Lung (tissue), 12 donors: ENCODE measurements around the gene FDXACB1. TPM values are rescaled to one million over a fixed set of nuclear protein-coding genes. Genes with fewer than 3 reads are reported as not detected.

Experiments used
- ATAC-seq: fragments of 200-7000 bp; cut with Tn5 transposase; one replicate; pipeline ENCODE4 v1.9.1; 2020; ENCODE audit warnings: moderate number of reproducible peaks; ENCODE audit not compliant: insufficient read depth, low FRiP score
- DNase-seq, 3 donors: peaks; one replicate each; pipeline ENCODE4 v3.0.0-alpha.2; 2013 to 2017
- H3K27ac ChIP-seq, 2 donors: one replicate each; pipeline ENCODE4 v1.5.1; 2013; ENCODE audit warnings: mild to moderate bottlenecking in 2 of 2, moderate library complexity in 2 of 2, control low read depth in 1 of 2, inconsistent platforms in 1 of 2, low read depth in 1 of 2, low read length in 1 of 2
- H3K27me3 ChIP-seq, 3 donors: one replicate each; pipeline ENCODE4 v1.5.1; 2013; ENCODE audit warnings: low read length in 2 of 3; ENCODE audit not compliant: control insufficient read depth in 3 of 3, insufficient read depth in 3 of 3
- H3K36me3 ChIP-seq, 4 donors: one replicate each; pipeline ENCODE4 v1.5.1; 2013; ENCODE audit warnings: low read length in 4 of 4, mild to moderate bottlenecking in 1 of 4, moderate library complexity in 1 of 4; ENCODE audit not compliant: control insufficient read depth in 4 of 4, insufficient read depth in 4 of 4
- H3K4me1 ChIP-seq, 5 donors: one replicate each; pipeline ENCODE4 v1.5.1; 2013; ENCODE audit warnings: low read length in 5 of 5, mild to moderate bottlenecking in 2 of 5, moderate library complexity in 1 of 5; ENCODE audit not compliant: control insufficient read depth in 5 of 5, insufficient read depth in 5 of 5
- H3K4me3 ChIP-seq: one replicate; pipeline ENCODE4 v1.5.1; 2013; ENCODE audit warnings: mild to moderate bottlenecking, control low read depth, moderate library complexity
- H3K9ac ChIP-seq, 2 donors: one replicate each; pipeline ENCODE4 v1.5.1; 2013; ENCODE audit warnings: low read length in 2 of 2, control low read depth in 1 of 2; ENCODE audit not compliant: insufficient read depth in 1 of 2
- H3K9me3 ChIP-seq, 4 donors: one replicate each; pipeline ENCODE4 v1.5.1; 2013; ENCODE audit warnings: low read length in 3 of 4, mild to moderate bottlenecking in 1 of 4, moderate library complexity in 1 of 4; ENCODE audit not compliant: control insufficient read depth in 4 of 4, insufficient read depth in 3 of 4
- WGBS, 2 donors: extraction: QIAGEN DNeasy Blood & Tissue Kit; methylation state at CpG; one replicate each; pipeline ENCODE4 v1.1.7; 2013; 5-methylcytosine and 5-hydroxymethylcytosine counted together
- polyA plus RNA-seq, 2 donors: library from polyadenylated mRNA; stranded (reverse); fragments of 200-250 nt; gene quantifications; one replicate each; pipeline ENCODE4 v1.2.1, GENCODE V29; 2013
- total RNA-seq, 2 donors: library from RNA; depleted of rRNA in 1 of 2; stranded (reverse); fragments of >200 nt in 1 of 2; gene quantifications; one replicate each; pipeline ENCODE4 v1.2.1, GENCODE V29; 2014 to 2021
- TF ChIP-seq, protein P1 (sequence below): IDR thresholded peaks from 2 replicates; pipeline ENCODE4 v1.5.1; 2012; ENCODE audit warnings: mild to moderate bottlenecking; ENCODE audit errors: control extremely low read depth, extremely low read depth
- donor health status: control.
- donor health status: control.
- donor health status: Bipolar disorder and iron deficiency.
- donor health status: healthy.
- donor health status: DM: yes; HTN: yes; CAD: no.

FDXACB1 gene
- total and polyA plus RNA-seq, 4 donors: 2.2 to 2.7 (median 2.4) TPM

DNA sequence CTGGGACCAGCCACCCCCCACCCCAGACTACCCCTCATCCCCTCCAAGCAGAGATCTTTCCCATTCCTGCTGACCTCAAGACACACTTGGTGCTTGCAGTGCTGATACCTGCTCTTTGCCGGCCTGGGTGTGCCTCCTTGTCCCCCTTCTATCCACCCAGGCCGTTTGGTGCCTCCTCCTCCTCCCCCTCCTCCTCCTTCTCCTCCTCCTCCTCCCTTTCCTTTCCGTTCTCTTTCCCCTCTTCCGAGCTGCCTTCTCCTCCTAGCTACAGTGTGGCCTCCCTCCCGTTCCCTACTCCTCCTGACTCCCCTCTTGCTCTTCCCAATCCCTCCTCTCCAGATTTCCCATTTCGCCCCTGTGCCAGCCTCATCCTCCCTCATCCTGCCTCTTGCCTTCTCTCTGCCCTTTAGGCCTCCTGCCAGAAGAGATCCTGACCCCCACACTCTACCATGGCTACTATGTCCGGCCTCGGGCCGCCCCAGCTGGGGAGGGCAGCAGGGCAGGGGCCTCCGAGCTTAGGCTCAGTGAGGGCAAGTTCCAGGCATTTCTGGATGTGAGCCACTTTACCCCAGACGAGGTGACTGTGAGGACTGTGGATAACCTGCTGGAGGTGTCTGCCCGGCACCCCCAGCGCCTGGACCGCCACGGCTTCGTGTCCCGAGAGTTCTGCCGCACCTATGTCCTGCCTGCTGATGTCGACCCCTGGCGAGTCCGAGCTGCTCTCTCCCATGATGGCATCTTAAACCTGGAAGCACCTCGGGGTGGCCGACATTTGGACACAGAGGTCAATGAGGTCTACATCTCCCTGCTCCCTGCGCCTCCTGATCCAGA is 34.3 kb upstream of the FDXACB1 start:
- DNase-seq (peak; percentile 44 to 67 (median 59)), ATAC-seq (no peak)
- peak overlapping the region; percentile 56 to 71 for H3K9ac ChIP-seq
- H3K27ac ChIP-seq: peak overlapping the region; percentile 52 to 88
- peaks cover 0 to 6% (median 0%) of the 10 kb centered on the region in 4 donors for H3K36me3 ChIP-seq
- no peaks in the 10 kb centered on the region for H3K27me3 ChIP-seq
- H3K9me3 ChIP-seq: no peaks in the 10 kb centered on the region
- H3K4me3 ChIP-seq: peak overlapping the region; percentile 17
- TF ChIP-seq, protein P1, sequence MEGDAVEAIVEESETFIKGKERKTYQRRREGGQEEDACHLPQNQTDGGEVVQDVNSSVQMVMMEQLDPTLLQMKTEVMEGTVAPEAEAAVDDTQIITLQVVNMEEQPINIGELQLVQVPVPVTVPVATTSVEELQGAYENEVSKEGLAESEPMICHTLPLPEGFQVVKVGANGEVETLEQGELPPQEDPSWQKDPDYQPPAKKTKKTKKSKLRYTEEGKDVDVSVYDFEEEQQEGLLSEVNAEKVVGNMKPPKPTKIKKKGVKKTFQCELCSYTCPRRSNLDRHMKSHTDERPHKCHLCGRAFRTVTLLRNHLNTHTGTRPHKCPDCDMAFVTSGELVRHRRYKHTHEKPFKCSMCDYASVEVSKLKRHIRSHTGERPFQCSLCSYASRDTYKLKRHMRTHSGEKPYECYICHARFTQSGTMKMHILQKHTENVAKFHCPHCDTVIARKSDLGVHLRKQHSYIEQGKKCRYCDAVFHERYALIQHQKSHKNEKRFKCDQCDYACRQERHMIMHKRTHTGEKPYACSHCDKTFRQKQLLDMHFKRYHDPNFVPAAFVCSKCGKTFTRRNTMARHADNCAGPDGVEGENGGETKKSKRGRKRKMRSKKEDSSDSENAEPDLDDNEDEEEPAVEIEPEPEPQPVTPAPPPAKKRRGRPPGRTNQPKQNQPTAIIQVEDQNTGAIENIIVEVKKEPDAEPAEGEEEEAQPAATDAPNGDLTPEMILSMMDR: no peak
- H3K4me1 ChIP-seq: peaks cover 0 to 32% (median 11%) of the 10 kb centered on the region in 5 donors
- 69 to 74% methylated on average over 24 of the region's 24 CpGs for WGBS, 2 donors

DNA sequence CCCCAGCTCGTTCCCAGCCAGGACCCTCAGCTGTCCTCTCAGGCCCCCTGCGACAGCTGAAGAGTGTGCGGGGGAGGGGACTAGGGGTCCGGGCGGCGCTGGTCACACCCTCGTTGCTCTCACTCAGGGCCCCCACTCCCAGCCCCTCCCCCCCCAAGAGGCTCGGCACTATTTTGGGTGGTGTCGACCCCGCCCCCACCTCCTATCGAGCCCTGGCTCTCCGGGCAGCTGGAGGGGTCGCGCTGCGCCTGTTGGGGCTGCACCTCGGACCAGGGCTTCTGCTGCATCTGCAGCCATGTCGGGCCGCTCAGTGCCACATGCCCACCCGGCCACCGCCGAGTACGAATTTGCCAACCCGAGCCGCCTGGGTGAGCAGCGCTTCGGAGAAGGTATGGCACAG is 33.6 kb upstream of the FDXACB1 start, which contains the start of gene HSPB2:
Gene HSPB2, plus strand, starts transcription at position 200 of the 400 bp plus-strand sequence. Its CDS starts 96 bp downstream, at position 296.
- Histone ChIP-seq H3K9ac (peak within 1 kb of the TSS; percentile 56 to 71), H3K27me3 (no peaks in the 10 kb centered on the region), H3K4me3 (peak within 1 kb of the TSS; percentile 41), H3K9me3 (no peaks in the 10 kb centered on the region), H3K4me1 (peaks cover 0 to 32% (median 11%) of the 10 kb centered on the region in 5 donors), H3K27ac (peak within 1 kb of the TSS; percentile 86 to 97), H3K36me3 (peaks cover 0 to 6% (median 0%) of the 10 kb centered on the region in 4 donors)
- DNase-seq: peak in 1 of 3 donors; percentile 57
- WGBS, 2 donors: 10 to 17% methylated on average over 25 to 26 of the region's 26 CpGs
- no peak for ATAC-seq
- TF ChIP-seq, protein P1: no peak

DNA sequence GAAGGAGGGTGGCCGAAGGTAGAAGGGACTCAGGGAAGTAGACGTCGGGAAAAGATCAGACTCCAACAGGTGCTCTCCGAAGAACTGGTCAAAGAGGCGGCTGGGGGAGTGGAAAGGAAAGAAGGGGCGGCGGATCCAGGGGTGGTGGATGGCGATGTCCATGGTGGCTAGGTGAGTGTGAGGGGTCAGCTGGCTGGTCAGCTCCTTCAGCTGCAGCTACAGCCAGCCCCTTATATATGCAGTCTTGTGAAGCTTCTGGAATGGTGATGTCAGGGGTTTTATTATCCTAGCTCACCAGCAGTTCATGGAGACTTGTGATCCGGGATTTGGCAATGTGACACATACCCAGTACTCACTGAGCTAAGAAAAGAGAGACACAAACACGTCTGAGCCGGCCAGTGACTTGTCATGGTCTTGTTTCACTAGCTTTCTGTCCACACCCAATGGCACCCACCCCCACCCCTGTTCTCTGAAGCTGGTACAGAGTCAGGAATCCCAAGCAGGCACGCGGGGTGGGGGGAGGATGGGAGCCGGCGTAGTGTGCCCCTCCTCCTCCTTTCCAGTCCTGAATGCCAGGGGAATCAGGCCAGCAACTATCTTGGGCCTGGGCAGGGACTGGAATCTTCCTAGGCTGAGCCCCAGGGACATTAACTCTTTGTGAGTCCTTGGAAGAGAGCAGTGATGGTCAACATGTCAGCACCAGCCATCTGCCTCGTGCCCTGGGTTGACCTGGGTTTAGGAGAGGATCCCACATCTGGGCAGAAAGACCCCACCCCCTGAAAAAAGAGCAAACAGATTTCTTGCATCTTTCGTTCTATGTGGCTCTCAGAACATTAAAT is 32.8 kb upstream of the FDXACB1 start, which contains the start of gene CRYAB:
Gene CRYAB, minus strand, starts transcription at position 208 of the 839 bp plus-strand sequence. Its CDS starts 46 bp downstream, at position 162.
- ATAC-seq: peak; percentile 55
- no peaks in the 10 kb centered on the region for H3K9me3 ChIP-seq
- peak within 1 kb of the TSS in 1 of 2 donors; percentile 65 for H3K9ac ChIP-seq
- DNase-seq: peak; percentile 86 to 92 (median 91)
- H3K36me3 ChIP-seq: peaks cover 0 to 6% (median 0%) of the 10 kb centered on the region in 4 donors
- no peaks in the 10 kb centered on the region for H3K27me3 ChIP-seq
- WGBS, 2 donors: 51 to 58% methylated on average over 17 of the region's 17 CpGs
- peaks cover 0 to 32% (median 11%) of the 10 kb centered on the region in 5 donors for H3K4me1 ChIP-seq
- TF ChIP-seq, protein P1: no peak
- H3K27ac ChIP-seq: peak within 1 kb of the TSS; percentile 86 to 97
- H3K4me3 ChIP-seq: peak within 1 kb of the TSS; percentile 41
